Measurements from ENCODE around the gene RILPL1. TPM values are rescaled to one million over a fixed set of nuclear protein-coding genes. Genes with fewer than 3 reads are reported as not detected.

RILPL1 gene
- total RNA-seq, 3 donors from 2014 or later: 14.4 to 15.1 (median 14.7) TPM

DNA sequence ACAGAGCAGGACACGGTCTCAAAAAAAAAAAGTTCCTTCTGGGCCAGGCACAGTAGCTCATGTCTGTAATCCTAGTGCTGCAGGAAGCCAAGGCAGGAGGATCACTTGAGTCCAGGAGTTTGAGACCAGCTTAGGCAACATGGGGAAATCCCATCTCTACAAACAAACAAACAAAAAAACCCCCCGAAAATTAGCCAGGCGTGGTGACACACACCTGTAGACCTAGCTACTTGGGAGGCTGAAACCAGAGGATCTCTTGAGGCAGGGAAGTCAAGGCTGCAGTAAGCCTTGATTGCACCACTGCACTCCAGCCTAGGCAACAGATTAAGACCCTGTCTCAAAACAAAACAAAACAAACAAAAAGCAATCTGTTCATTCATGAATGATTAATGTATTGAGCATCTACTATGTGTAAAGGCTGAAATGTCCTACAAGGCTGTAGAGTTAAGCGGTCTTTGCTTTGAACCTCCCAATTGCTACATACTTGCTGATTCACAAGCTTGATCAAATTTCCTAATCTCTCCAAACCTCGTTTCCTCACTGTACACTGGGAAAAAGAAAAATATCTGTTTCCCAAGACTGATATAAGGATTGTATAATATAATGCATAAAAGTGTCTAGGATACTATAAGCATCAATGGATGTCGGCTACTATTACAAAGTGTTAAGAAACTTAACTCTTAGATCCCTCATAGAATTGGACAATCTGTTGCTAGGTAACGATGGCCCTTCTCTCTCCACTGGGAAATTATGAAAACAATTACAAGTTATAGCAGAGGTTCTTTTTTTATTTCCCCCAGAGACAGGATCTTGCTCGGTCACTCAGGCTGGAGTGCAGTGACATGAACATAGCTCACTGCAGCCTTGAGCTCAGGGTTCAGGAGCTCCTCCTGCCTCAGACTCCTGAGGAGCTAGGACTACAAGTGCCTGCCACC, 89.2 kb downstream of the RILPL1 start:
- peaks cover 0 to 3% of the 10 kb centered on the region in 2 donors for H3K4me1 ChIP-seq
- DNase-seq (ENCODE audit: low spot score in 2 of 2): no peak
- no peaks in the 10 kb centered on the region for H3K36me3 ChIP-seq
- H3K27me3 ChIP-seq: no peaks in the 10 kb centered on the region
- no peaks in the 10 kb centered on the region for H3K9me3 ChIP-seq
- TF ChIP-seq POLR2A (IDR thresholded peaks at IDR 0.05) (no peak), POLR2AphosphoS5 (IDR thresholded peaks at IDR 0.05) (no peak)
- TF ChIP-seq, protein P1, sequence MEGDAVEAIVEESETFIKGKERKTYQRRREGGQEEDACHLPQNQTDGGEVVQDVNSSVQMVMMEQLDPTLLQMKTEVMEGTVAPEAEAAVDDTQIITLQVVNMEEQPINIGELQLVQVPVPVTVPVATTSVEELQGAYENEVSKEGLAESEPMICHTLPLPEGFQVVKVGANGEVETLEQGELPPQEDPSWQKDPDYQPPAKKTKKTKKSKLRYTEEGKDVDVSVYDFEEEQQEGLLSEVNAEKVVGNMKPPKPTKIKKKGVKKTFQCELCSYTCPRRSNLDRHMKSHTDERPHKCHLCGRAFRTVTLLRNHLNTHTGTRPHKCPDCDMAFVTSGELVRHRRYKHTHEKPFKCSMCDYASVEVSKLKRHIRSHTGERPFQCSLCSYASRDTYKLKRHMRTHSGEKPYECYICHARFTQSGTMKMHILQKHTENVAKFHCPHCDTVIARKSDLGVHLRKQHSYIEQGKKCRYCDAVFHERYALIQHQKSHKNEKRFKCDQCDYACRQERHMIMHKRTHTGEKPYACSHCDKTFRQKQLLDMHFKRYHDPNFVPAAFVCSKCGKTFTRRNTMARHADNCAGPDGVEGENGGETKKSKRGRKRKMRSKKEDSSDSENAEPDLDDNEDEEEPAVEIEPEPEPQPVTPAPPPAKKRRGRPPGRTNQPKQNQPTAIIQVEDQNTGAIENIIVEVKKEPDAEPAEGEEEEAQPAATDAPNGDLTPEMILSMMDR (IDR thresholded peaks at IDR 0.05): no peak
- peak overlapping the region in 1 of 2 donors; percentile 62 for H3K27ac ChIP-seq
- intact Hi-C loops (cut with DNase I; ENCODE audit: low total_unique reads): no loop called here
- no peak overlapping the region for H3K4me3 ChIP-seq

DNA sequence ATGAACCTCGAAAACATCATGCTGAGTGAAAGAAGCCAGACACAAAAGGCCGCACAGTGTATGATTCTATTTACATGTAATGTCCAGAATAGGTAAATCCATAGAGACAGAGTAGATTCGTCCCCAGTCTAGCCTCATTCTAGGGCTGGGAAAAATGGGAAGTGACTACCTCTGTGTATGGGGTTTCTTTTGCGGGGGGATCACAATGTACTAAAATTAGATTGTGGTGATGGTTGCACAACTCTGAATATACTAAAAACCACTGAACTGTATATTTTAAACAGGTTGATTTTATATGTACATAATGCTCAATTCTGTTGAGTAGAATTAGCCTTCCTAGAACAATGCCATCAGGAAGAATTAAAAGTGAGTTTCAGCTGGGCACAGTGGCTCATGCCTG, 90.7 kb downstream of the RILPL1 start:
- DNase-seq (ENCODE audit: low spot score in 2 of 2): no peak
- Histone ChIP-seq H3K9me3 (no peaks in the 10 kb centered on the region), H3K36me3 (no peaks in the 10 kb centered on the region), H3K4me3 (no peak overlapping the region), H3K27me3 (no peaks in the 10 kb centered on the region), H3K27ac (no peak overlapping the region), H3K4me1 (peaks cover 0 to 3% of the 10 kb centered on the region in 2 donors)
- TF ChIP-seq, protein P1 (IDR thresholded peaks at IDR 0.05): no peak
- TF ChIP-seq POLR2A (IDR thresholded peaks at IDR 0.05) (no peak), POLR2AphosphoS5 (IDR thresholded peaks at IDR 0.05) (no peak)
- intact Hi-C loops (cut with DNase I; ENCODE audit: low total_unique reads): no loop called here

DNA sequence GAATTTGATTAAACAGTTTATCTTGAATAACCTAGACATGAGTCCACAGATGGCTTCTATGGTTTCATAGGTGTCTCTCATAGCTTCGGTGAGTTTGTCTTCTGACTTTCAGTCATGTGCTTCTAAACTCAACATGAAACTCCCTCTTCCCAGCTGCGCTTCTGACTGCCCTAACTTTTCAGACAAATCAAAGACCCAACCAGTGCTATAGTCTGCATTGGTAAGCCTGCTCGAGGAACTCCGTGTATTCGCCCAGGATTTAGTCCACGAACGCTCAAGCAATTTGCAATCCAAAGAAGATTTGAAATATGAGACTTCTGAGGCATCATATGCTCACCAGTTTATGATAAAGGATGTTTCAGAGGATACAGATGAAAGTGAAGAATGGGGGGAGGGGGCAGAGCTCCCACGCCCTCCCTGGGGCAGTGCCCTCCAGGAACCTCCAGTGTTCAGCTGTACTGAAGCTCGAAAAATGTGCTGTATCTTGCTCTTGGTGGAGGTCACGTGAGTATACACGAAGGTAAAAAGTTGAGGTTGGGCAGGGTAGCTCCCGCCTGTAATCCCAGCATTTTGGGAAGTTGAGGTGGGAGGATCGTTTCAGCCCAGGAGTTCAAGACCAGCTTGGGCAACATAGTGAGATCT, 91.9 kb downstream of the RILPL1 start:
- intact Hi-C loops (cut with DNase I; ENCODE audit: low total_unique reads): no loop called here
- H3K36me3 ChIP-seq: no peaks in the 10 kb centered on the region
- H3K4me1 ChIP-seq: peaks cover 0 to 3% of the 10 kb centered on the region in 2 donors
- H3K9me3 ChIP-seq: no peaks in the 10 kb centered on the region
- no peaks in the 10 kb centered on the region for H3K27me3 ChIP-seq
- no peak overlapping the region for H3K27ac ChIP-seq
- no peak for DNase-seq (ENCODE audit: low spot score in 2 of 2)
- TF ChIP-seq, protein P1 (IDR thresholded peaks at IDR 0.05): no peak
- no peak for TF ChIP-seq POLR2A (IDR thresholded peaks at IDR 0.05)
- no peak for TF ChIP-seq POLR2AphosphoS5 (IDR thresholded peaks at IDR 0.05)
- H3K4me3 ChIP-seq: no peak overlapping the region

DNA sequence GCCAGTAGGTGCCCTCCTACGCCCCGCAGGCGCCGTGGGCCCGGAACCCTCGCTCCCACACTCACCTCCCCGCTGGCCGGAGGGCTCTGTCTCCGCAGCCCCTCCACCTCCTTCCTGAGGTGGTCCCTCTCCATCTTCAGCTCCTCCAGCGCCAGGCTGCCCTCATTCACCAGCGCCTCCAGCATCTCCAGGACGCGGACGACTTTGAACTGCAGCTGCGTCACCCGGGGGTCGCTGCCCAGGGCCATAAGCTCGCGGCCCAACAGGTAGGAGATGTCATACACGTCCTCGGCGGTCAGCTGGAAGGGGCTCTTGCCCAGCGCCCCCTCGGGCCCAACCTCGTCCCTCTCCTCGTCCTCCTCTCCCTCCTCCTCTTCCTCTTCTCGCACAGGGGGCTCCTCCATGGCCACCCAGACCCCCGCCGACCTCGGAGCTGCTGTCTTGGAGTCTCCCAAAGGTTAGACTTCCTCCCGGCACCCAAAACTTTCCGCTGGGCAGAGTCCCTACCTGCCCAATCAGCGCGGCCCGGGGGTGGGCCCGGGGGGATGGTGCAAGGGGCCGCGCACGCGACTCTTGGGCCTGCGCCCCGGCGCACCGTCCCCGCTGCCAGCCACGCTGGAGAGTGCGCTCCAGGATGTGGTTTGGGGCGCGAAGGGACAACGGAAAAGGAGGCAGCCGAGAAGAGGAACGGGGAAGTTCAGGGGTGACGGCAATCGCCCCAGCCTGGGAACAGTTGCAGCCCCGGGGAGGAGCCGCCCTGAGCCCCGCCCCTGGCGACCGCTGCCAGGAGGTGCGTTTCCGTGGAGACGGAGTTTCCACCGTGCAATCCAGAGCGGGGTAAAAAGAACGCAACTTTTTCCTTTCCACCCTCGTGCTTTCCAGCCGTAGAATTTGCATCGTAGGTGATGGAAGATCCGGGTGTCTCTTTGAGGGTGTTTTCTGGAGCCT, 97.2 kb downstream of the RILPL1 start, which contains the start of gene RILPL2:
RILPL2 (minus strand) TSS at position 668 of the 948 bp plus-strand sequence; CDS start at position 404, 264 bp downstream.
- peaks cover 6 to 9% of the 10 kb centered on the region in 2 donors for H3K4me1 ChIP-seq
- intact Hi-C loops (cut with DNase I; ENCODE audit: low total_unique reads): no loop called here
- H3K36me3 ChIP-seq: no peaks in the 10 kb centered on the region

More for the DNA sequence above, 97.2 kb downstream of the RILPL1 start, which contains the start of gene RILPL2:
- no peaks in the 10 kb centered on the region for H3K9me3 ChIP-seq
- TF ChIP-seq POLR2A (IDR thresholded peaks at IDR 0.05) (peak; percentile 48), POLR2AphosphoS5 (IDR thresholded peaks at IDR 0.05) (peak; percentile 66 to 81 (median 77))
- TF ChIP-seq, protein P1 (IDR thresholded peaks at IDR 0.05): no peak
- no peaks in the 10 kb centered on the region for H3K27me3 ChIP-seq
- H3K27ac ChIP-seq: peak within 1 kb of the TSS; percentile 81 to 85
- peak within 1 kb of the TSS; percentile 75 to 86 (median 80) for H3K4me3 ChIP-seq
- peak; percentile 89 to 92 for DNase-seq (ENCODE audit: low spot score in 2 of 2)
